K562 (cell line): ENCODE data around the gene RAB41.

Source experiments
- BHLHE40 ChIP-seq: IDR thresholded peaks from 2 replicates; pipeline ENCODE4 v1.6.1; 2011; ENCODE audit warnings: low read length, improper control_type of control experiment
- KAT2B ChIP-seq: IDR thresholded peaks from one replicate; pipeline ENCODE4 v1.6.1; 2012; ENCODE audit warnings: low read depth, mild to moderate bottlenecking, control low read depth, inconsistent platforms, low read length, moderate library complexity
- POLR2A ChIP-seq: fragments of 450-650 bp; conservative IDR thresholded peaks from 2 replicates; pipeline ENCODE4 v1.6.1; 2016
- TCF7L2 ChIP-seq: fragments of 150-350 bp; IDR thresholded peaks from 2 replicates; pipeline ENCODE4 v1.6.1; 2016; ENCODE audit warnings: low read depth, mild to moderate bottlenecking, low read length, moderate library complexity

DNA sequence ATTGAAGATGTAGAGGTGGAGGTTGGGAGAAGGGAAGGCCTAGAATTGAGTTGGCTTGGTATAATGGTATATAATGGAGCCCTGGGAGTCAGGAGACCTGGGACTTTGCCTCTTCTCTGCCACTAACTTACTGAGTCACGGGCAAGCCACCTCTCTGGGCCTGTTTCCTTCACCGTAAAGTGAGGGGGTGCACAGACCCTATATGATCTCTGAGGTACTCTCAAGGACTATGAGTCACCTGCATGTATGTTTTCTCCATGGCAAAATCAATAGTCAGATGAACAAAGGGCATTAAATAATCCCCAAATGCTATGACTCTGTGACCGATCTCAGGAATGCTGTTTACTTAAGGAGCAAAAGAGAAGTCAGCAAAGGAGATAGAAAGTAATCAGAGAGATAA is 27.1 kb upstream of the RAB41 start:
- no peak for TF ChIP-seq TCF7L2
- TF ChIP-seq POLR2A = no peak
- TF ChIP-seq BHLHE40 = no peak
- TF ChIP-seq KAT2B = no peak
